ENCODE data around the gene MEGF9.
A peak's percentile ranks its signal among the peaks of the same experiment; 100 is the strongest.

Gene MEGF9

GRCh38 chr9:120718316-120718715 lies 4.0 kb upstream of the MEGF9 start:
- no peaks in the 10 kb centered on the region for H3K36me3 Mint-ChIP-seq (ENCODE audit: low read depth)
- H3K4me3 Mint-ChIP-seq = no peak overlapping the region
- no peak for DNase-seq (ENCODE audit: low spot score)
- H3K4me1 Mint-ChIP-seq (ENCODE audit: low read depth) = peaks cover 8% of the 10 kb centered on the region
- no peaks in the 10 kb centered on the region for H3K9me3 Mint-ChIP-seq
- no peak overlapping the region for H3K27ac Mint-ChIP-seq
- no peaks in the 10 kb centered on the region for H3K27me3 Mint-ChIP-seq (ENCODE audit: low read depth)

GRCh38 chr9:120717176-120717575 lies 2.9 kb upstream of the MEGF9 start:
- H3K36me3 Mint-ChIP-seq (ENCODE audit: low read depth) = no peaks in the 10 kb centered on the region
- no peak overlapping the region for H3K27ac Mint-ChIP-seq
- no peak overlapping the region for H3K4me3 Mint-ChIP-seq
- DNase-seq (ENCODE audit: low spot score) = no peak
- H3K4me1 Mint-ChIP-seq (ENCODE audit: low read depth) = peaks cover 19% of the 10 kb centered on the region
- H3K27me3 Mint-ChIP-seq (ENCODE audit: low read depth) = no peaks in the 10 kb centered on the region
- H3K9me3 Mint-ChIP-seq = no peaks in the 10 kb centered on the region

GRCh38 chr9:120716483-120716882 lies 2.2 kb upstream of the MEGF9 start:
- Mint-ChIP-seq H3K4me1 (ENCODE audit: low read depth) (peaks cover 26% of the 10 kb centered on the region), H3K4me3 (no peak overlapping the region)
- no peak for DNase-seq (ENCODE audit: low spot score)

GRCh38 chr9:120715389-120715924 lies 1.2 kb upstream of the MEGF9 start:
- no peaks in the 10 kb centered on the region for H3K9me3 Mint-ChIP-seq
- peak overlapping the region; percentile 81 for H3K4me3 Mint-ChIP-seq
- H3K4me1 Mint-ChIP-seq (ENCODE audit: low read depth) = peaks cover 36% of the 10 kb centered on the region
- no peaks in the 10 kb centered on the region for H3K27me3 Mint-ChIP-seq (ENCODE audit: low read depth)
- peaks cover 4% of the 10 kb centered on the region for H3K36me3 Mint-ChIP-seq (ENCODE audit: low read depth)
- peak overlapping the region; percentile 49 for H3K27ac Mint-ChIP-seq
- DNase-seq (ENCODE audit: low spot score) = no peak

More at GRCh38 chr9:120716483-120716882, 2.2 kb upstream of the MEGF9 start:
- no peaks in the 10 kb centered on the region for H3K9me3 Mint-ChIP-seq
- H3K27ac Mint-ChIP-seq = no peak overlapping the region
- no peaks in the 10 kb centered on the region for H3K27me3 Mint-ChIP-seq (ENCODE audit: low read depth)
- no peaks in the 10 kb centered on the region for H3K36me3 Mint-ChIP-seq (ENCODE audit: low read depth)

GRCh38 chr9:120714846-120715388 lies 647 bp upstream of the MEGF9 start:
- Mint-ChIP-seq H3K4me1 (ENCODE audit: low read depth) (peaks cover 40% of the 10 kb centered on the region), H3K9me3 (no peaks in the 10 kb centered on the region), H3K27ac (peak overlapping the region; percentile 49), H3K27me3 (ENCODE audit: low read depth) (no peaks in the 10 kb centered on the region), H3K4me3 (peak overlapping the region; percentile 81), H3K36me3 (ENCODE audit: low read depth) (peaks cover 5% of the 10 kb centered on the region)
- no peak for DNase-seq (ENCODE audit: low spot score)

GRCh38 chr9:120713257-120714087 lies 798 bp downstream of the MEGF9 start:
- Mint-ChIP-seq H3K27ac (peak overlapping the region; percentile 72), H3K4me3 (peak overlapping the region; percentile 90), H3K27me3 (ENCODE audit: low read depth) (no peaks in the 10 kb centered on the region), H3K4me1 (ENCODE audit: low read depth) (peaks cover 40% of the 10 kb centered on the region), H3K36me3 (ENCODE audit: low read depth) (peaks cover 10% of the 10 kb centered on the region), H3K9me3 (no peaks in the 10 kb centered on the region)
- DNase-seq (ENCODE audit: low spot score) = no peak

- DNase-seq (ENCODE audit: low spot score) = no peak
- H3K9me3 Mint-ChIP-seq = no peaks in the 10 kb centered on the region
These were observed 1.7 kb downstream of the MEGF9 start for GRCh38 chr9:120712539-120713031.

GRCh38 chr9:120711841-120712538 lies 2.3 kb downstream of the MEGF9 start:
- H3K36me3 Mint-ChIP-seq (ENCODE audit: low read depth) = peaks cover 10% of the 10 kb centered on the region
- DNase-seq (ENCODE audit: low spot score) = peak; percentile 12
- H3K4me1 Mint-ChIP-seq (ENCODE audit: low read depth) = peaks cover 40% of the 10 kb centered on the region
- peak overlapping the region; percentile 90 for H3K4me3 Mint-ChIP-seq
- H3K9me3 Mint-ChIP-seq = no peaks in the 10 kb centered on the region
- H3K27me3 Mint-ChIP-seq (ENCODE audit: low read depth) = no peaks in the 10 kb centered on the region
- peak overlapping the region; percentile 72 for H3K27ac Mint-ChIP-seq

More at GRCh38 chr9:120712539-120713031, 1.7 kb downstream of the MEGF9 start:
- Mint-ChIP-seq H3K27me3 (ENCODE audit: low read depth) (no peaks in the 10 kb centered on the region), H3K4me1 (ENCODE audit: low read depth) (peaks cover 40% of the 10 kb centered on the region), H3K4me3 (peak overlapping the region; percentile 90), H3K27ac (peak overlapping the region; percentile 72), H3K36me3 (ENCODE audit: low read depth) (peaks cover 10% of the 10 kb centered on the region)

GRCh38 chr9:120711354-120711753 lies 2.9 kb downstream of the MEGF9 start:
- Mint-ChIP-seq H3K36me3 (ENCODE audit: low read depth) (peaks cover 10% of the 10 kb centered on the region), H3K4me1 (ENCODE audit: low read depth) (peaks cover 40% of the 10 kb centered on the region), H3K9me3 (no peaks in the 10 kb centered on the region), H3K4me3 (peak overlapping the region; percentile 90), H3K27ac (no peak overlapping the region), H3K27me3 (ENCODE audit: low read depth) (no peaks in the 10 kb centered on the region)
- no peak for DNase-seq (ENCODE audit: low spot score)

GRCh38 chr9:120710110-120710981 lies 3.9 kb downstream of the MEGF9 start:
- Mint-ChIP-seq H3K27me3 (ENCODE audit: low read depth) (no peaks in the 10 kb centered on the region), H3K4me1 (ENCODE audit: low read depth) (peaks cover 37% of the 10 kb centered on the region), H3K36me3 (ENCODE audit: low read depth) (peaks cover 10% of the 10 kb centered on the region), H3K27ac (peak overlapping the region; percentile 63), H3K9me3 (no peaks in the 10 kb centered on the region), H3K4me3 (peak overlapping the region; percentile 90)
- no peak for DNase-seq (ENCODE audit: low spot score)

- Mint-ChIP-seq H3K4me1 (ENCODE audit: low read depth) (peaks cover 33% of the 10 kb centered on the region), H3K27ac (no peak overlapping the region), H3K27me3 (ENCODE audit: low read depth) (no peaks in the 10 kb centered on the region), H3K9me3 (no peaks in the 10 kb centered on the region), H3K4me3 (peak overlapping the region; percentile 12), H3K36me3 (ENCODE audit: low read depth) (peaks cover 13% of the 10 kb centered on the region)
- no peak for DNase-seq (ENCODE audit: low spot score)
These were observed 5.6 kb downstream of the MEGF9 start for GRCh38 chr9:120708526-120709224.

- Mint-ChIP-seq H3K36me3 (ENCODE audit: low read depth) (peaks cover 13% of the 10 kb centered on the region), H3K27me3 (ENCODE audit: low read depth) (no peaks in the 10 kb centered on the region), H3K4me3 (no peak overlapping the region), H3K4me1 (ENCODE audit: low read depth) (peaks cover 21% of the 10 kb centered on the region), H3K27ac (no peak overlapping the region), H3K9me3 (no peaks in the 10 kb centered on the region)
- no peak for DNase-seq (ENCODE audit: low spot score)
These were observed 7.1 kb downstream of the MEGF9 start for GRCh38 chr9:120707170-120707569.

- H3K4me1 Mint-ChIP-seq (ENCODE audit: low read depth) = peaks cover 3% of the 10 kb centered on the region
- H3K27me3 Mint-ChIP-seq (ENCODE audit: low read depth) = no peaks in the 10 kb centered on the region
- H3K36me3 Mint-ChIP-seq (ENCODE audit: low read depth) = peaks cover 9% of the 10 kb centered on the region
- no peaks in the 10 kb centered on the region for H3K9me3 Mint-ChIP-seq
- H3K27ac Mint-ChIP-seq = no peak overlapping the region
- DNase-seq (ENCODE audit: low spot score) = no peak
- no peak overlapping the region for H3K4me3 Mint-ChIP-seq
These were observed 9.1 kb downstream of the MEGF9 start for GRCh38 chr9:120705174-120705573.

All from T-helper 2 cell treated with Interferon-gamma antibody and Interleukin-4, amounts not matched to agents 5 μg/mL and 100 μg/mL, for 36 hours (primary cell).